Nephron (organoid): Measurements from ENCODE around the gene RIMS1.

Source experiments
- H3K27ac Mint-ChIP-seq, 3 experiments: 2 replicates each; pipeline ENCODE4 v1.8.0; 2020; ENCODE audit warnings: mixed read lengths in 3 of 3, mild to moderate bottlenecking in 2 of 3, moderate library complexity in 1 of 3
- H3K27me3 Mint-ChIP-seq: 2 replicates; pipeline ENCODE4 v1.8.0; 2021; ENCODE audit warnings: low read depth, mild to moderate bottlenecking, moderate library complexity, mixed read lengths
- H3K36me3 Mint-ChIP-seq: 2 replicates; pipeline ENCODE4 v1.8.0; 2020; ENCODE audit warnings: low read depth, mixed read lengths
- H3K4me1 Mint-ChIP-seq: 2 replicates; pipeline ENCODE4 v1.8.0; 2020; ENCODE audit warnings: mixed read lengths
- H3K4me3 Mint-ChIP-seq, 3 experiments: 2 replicates each; pipeline ENCODE4 v1.8.0; 2020; ENCODE audit warnings: mild to moderate bottlenecking in 3 of 3, mixed read lengths in 3 of 3, moderate library complexity in 2 of 3
- H3K9me3 Mint-ChIP-seq: 2 replicates; pipeline ENCODE4 v1.8.0; 2020; ENCODE audit warnings: mixed read lengths
- TF ChIP-seq, protein P1 (sequence below), 3 experiments: fragments of 200-600 bp; sonication (generic); IDR thresholded peaks; one replicate each; pipeline ENCODE4 v1.5.0; 2021; ENCODE audit warnings: antibody characterized with exemption in 3 of 3; ENCODE audit not compliant: unreplicated experiment in 3 of 3

The RIMS1 gene

DNA sequence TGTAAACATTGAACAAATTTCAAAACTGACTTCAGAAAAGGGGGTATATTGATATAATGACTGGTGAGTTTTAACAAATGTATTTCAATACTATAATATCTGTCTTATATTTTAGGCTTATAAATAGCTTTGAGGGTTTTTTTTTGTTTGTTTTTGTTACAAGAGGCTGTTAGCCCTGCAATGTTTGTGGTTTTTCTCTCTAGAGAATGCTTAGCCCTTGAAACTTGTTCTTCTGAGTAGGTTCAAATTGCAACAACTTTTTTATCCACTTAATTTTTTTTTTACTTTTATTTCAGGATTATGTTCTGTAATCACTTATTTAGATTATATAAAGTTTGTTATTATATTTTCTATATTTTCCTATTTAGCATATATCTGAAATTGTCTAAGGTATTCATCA lies 333.2 kb downstream of the RIMS1 start:
- TF ChIP-seq, protein P1, sequence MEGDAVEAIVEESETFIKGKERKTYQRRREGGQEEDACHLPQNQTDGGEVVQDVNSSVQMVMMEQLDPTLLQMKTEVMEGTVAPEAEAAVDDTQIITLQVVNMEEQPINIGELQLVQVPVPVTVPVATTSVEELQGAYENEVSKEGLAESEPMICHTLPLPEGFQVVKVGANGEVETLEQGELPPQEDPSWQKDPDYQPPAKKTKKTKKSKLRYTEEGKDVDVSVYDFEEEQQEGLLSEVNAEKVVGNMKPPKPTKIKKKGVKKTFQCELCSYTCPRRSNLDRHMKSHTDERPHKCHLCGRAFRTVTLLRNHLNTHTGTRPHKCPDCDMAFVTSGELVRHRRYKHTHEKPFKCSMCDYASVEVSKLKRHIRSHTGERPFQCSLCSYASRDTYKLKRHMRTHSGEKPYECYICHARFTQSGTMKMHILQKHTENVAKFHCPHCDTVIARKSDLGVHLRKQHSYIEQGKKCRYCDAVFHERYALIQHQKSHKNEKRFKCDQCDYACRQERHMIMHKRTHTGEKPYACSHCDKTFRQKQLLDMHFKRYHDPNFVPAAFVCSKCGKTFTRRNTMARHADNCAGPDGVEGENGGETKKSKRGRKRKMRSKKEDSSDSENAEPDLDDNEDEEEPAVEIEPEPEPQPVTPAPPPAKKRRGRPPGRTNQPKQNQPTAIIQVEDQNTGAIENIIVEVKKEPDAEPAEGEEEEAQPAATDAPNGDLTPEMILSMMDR (IDR thresholded peaks at IDR 0.05; ENCODE audit: unreplicated experiment in 3 of 3) = no peak
- Mint-ChIP-seq H3K36me3 (no peaks in the 10 kb centered on the region), H3K4me3 (no peak overlapping the region), H3K27ac (no peak overlapping the region), H3K27me3 (no peaks in the 10 kb centered on the region), H3K4me1 (no peaks in the 10 kb centered on the region), H3K9me3 (no peaks in the 10 kb centered on the region)

DNA sequence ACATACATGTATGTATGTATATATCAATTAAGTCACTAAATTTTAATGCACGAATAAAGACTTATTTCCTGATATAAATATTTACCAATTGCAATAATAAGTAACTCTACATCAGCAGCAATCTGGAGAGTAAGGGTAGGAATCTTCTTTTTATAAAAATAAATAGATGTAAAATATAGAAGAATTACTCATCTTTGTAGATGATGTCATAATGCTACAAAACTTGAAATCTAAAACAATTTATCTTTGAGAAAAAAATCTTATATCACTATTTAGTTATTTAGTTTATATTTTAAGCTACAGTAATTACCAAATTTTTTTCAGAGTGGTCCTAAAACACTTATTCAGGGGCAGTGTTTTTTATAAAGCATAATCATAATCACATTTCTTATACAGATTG lies 351.7 kb downstream of the RIMS1 start:
- no peaks in the 10 kb centered on the region for H3K36me3 Mint-ChIP-seq
- H3K9me3 Mint-ChIP-seq = no peaks in the 10 kb centered on the region
- TF ChIP-seq, protein P1 (IDR thresholded peaks at IDR 0.05; ENCODE audit: unreplicated experiment in 3 of 3) = no peak
- no peaks in the 10 kb centered on the region for H3K27me3 Mint-ChIP-seq
- no peak overlapping the region for H3K27ac Mint-ChIP-seq
- H3K4me1 Mint-ChIP-seq = no peaks in the 10 kb centered on the region
- H3K4me3 Mint-ChIP-seq = no peak overlapping the region

DNA sequence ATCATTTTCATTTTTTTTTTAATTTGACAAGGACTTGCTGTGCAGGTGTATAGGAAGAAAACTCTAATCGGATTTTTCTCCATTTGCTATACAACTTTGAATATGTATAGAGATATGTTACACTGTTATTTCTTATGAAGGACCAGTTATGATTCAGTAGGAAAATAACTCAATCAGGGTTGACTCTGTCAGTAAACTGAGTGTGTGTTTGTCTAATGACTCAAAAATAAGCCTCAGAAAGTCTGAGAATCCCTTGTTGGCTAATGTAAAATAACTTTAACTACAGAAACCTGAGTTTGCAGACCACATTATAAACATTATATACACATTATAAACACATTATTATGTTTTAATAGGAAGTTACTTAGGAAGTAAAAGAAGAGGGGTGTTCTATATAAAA lies 352.6 kb downstream of the RIMS1 start:
- Mint-ChIP-seq H3K4me3 (no peak overlapping the region), H3K27ac (no peak overlapping the region), H3K9me3 (no peaks in the 10 kb centered on the region), H3K36me3 (no peaks in the 10 kb centered on the region), H3K27me3 (no peaks in the 10 kb centered on the region), H3K4me1 (no peaks in the 10 kb centered on the region)
- TF ChIP-seq, protein P1 (IDR thresholded peaks at IDR 0.05; ENCODE audit: unreplicated experiment in 3 of 3) = no peak

DNA sequence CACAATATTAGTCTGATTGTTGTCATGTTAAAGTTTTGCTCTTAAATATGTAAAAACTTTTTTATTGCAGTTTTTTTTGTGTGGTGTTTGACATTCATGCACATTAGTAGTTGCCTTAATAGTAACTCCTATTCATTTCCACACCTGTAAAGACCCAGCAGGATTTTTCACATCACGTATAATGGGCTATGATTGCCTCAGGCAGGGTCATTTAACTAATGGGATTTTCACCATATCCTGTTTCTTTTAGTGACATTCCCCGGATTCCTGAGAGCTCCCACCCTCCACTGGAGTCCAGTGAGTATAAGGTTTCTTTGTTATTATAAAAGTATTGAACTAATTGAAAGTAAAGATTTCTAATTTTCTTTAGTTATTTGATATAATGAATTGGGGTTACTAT lies 359.2 kb downstream of the RIMS1 start:
- TF ChIP-seq, protein P1 (IDR thresholded peaks at IDR 0.05; ENCODE audit: unreplicated experiment in 3 of 3) = no peak
- Mint-ChIP-seq H3K9me3 (no peaks in the 10 kb centered on the region), H3K27ac (no peak overlapping the region), H3K27me3 (no peaks in the 10 kb centered on the region), H3K4me1 (no peaks in the 10 kb centered on the region), H3K4me3 (no peak overlapping the region), H3K36me3 (no peaks in the 10 kb centered on the region)

DNA sequence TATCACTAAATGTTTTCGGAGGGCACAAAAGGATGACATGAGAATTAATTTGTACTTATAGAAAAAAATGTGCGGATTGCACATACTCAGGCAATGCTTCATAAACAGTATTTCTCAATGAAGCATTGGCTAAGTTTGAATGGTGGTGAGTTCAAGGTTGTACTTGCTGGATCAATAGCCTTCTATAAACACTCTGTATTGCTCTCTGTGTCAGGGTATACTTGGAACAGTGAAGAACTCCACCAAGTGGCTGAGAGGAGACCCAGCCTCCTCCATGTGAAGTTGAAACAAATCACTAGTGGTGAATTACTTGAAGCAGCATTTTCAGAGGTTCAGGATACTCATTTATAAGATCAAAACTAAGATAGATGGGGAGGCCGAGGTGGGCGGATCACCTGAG lies 360.6 kb downstream of the RIMS1 start:
- no peak overlapping the region for H3K4me3 Mint-ChIP-seq
- no peaks in the 10 kb centered on the region for H3K36me3 Mint-ChIP-seq
- H3K27ac Mint-ChIP-seq = no peak overlapping the region
- no peaks in the 10 kb centered on the region for H3K4me1 Mint-ChIP-seq
- TF ChIP-seq, protein P1 (IDR thresholded peaks at IDR 0.05; ENCODE audit: unreplicated experiment in 3 of 3) = no peak
- H3K9me3 Mint-ChIP-seq = no peaks in the 10 kb centered on the region
- H3K27me3 Mint-ChIP-seq = no peaks in the 10 kb centered on the region

DNA sequence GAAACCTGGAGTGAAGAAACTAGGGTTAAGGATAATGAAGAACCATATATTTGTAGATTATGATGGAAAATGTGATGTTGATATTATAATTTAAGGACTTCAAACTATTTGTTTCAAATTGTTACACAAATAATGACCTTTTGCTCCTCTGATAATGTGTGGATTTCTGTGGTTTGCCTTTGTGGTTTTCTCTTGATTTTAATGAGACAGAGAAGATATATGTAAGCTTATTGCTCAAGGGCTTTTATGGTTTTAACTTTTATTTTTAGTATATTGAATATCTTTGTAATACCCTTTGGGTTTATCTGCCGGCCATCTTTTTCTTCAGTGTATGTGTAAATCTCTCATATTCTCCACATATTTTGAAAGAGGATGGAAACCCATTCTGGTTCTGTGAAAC lies 362.3 kb downstream of the RIMS1 start:
- H3K4me3 Mint-ChIP-seq = no peak overlapping the region
- H3K36me3 Mint-ChIP-seq = no peaks in the 10 kb centered on the region
- no peaks in the 10 kb centered on the region for H3K9me3 Mint-ChIP-seq
- H3K27me3 Mint-ChIP-seq = no peaks in the 10 kb centered on the region
- TF ChIP-seq, protein P1 (IDR thresholded peaks at IDR 0.05; ENCODE audit: unreplicated experiment in 3 of 3) = no peak
- no peaks in the 10 kb centered on the region for H3K4me1 Mint-ChIP-seq
- no peak overlapping the region for H3K27ac Mint-ChIP-seq
